Liver (tissue), 9 donors: ENCODE measurements around the gene ACMSD. TPM values are rescaled to one million over a fixed set of nuclear protein-coding genes. Genes with fewer than 3 reads are reported as not detected.

Experiments used
- DNase-seq: peaks from one replicate; pipeline ENCODE4 v3.0.0-alpha.2; 2017; ENCODE audit warnings: low spot score
- H3K27ac ChIP-seq, 2 donors: one replicate each; pipeline ENCODE4 v1.7.0; 2013; ENCODE audit warnings: inconsistent platforms in 2 of 2, low read length in 2 of 2, control low read depth in 1 of 2, low read depth in 1 of 2, mild to moderate bottlenecking in 1 of 2
- H3K27me3 ChIP-seq, 4 donors: one replicate each; pipeline versions ENCODE4 v1.6.1 to v1.7.0; 2013; ENCODE audit warnings: low read length in 3 of 4, inconsistent platforms in 1 of 4, mild to moderate bottlenecking in 1 of 4, moderate library complexity in 1 of 4; ENCODE audit not compliant: control insufficient read depth in 4 of 4, insufficient read depth in 4 of 4
- H3K36me3 ChIP-seq, 4 donors: one replicate each; pipeline versions ENCODE4 v1.6.1 to v1.7.0; 2013; ENCODE audit warnings: low read length in 3 of 4, mild to moderate bottlenecking in 3 of 4, low read depth in 1 of 4, moderate library complexity in 1 of 4; ENCODE audit not compliant: control insufficient read depth in 4 of 4, insufficient read depth in 3 of 4
- H3K4me1 ChIP-seq, 4 donors: one replicate each; pipeline versions ENCODE4 v1.6.1 to v1.7.0; 2013; ENCODE audit warnings: low read length in 3 of 4, mild to moderate bottlenecking in 3 of 4, moderate library complexity in 1 of 4; ENCODE audit not compliant: control insufficient read depth in 4 of 4, insufficient read depth in 4 of 4
- H3K4me3 ChIP-seq, 3 donors: one replicate each; pipeline versions ENCODE4 v1.6.1 to v1.7.0; 2013; ENCODE audit warnings: low read length in 3 of 3, control low read depth in 1 of 3, low read depth in 1 of 3, mild to moderate bottlenecking in 1 of 3
- H3K9ac ChIP-seq, 2 donors: one replicate each; pipeline ENCODE4 v1.7.0; 2013; ENCODE audit warnings: low read length in 2 of 2, mild to moderate bottlenecking in 2 of 2, moderate library complexity in 2 of 2, control low read depth in 1 of 2, low read depth in 1 of 2
- H3K9me3 ChIP-seq, 4 donors: one replicate each; pipeline versions ENCODE4 v1.6.1 to v1.7.0; 2013; ENCODE audit warnings: low read length in 3 of 4; ENCODE audit not compliant: control insufficient read depth in 4 of 4
- ATF3 ChIP-seq: IDR thresholded peaks from 2 replicates; pipeline ENCODE4 v1.6.1; 2016; ENCODE audit warnings: antibody characterized with exemption
- EGR1 ChIP-seq, 2 donors: IDR thresholded peaks; 2 replicates each; pipeline ENCODE4 v1.6.1; 2016 to 2018; ENCODE audit warnings: antibody characterized with exemption in 2 of 2, low read depth in 2 of 2
- FOXA1 ChIP-seq: IDR thresholded peaks from 2 replicates; pipeline ENCODE4 v1.6.1; 2016; ENCODE audit warnings: antibody characterized with exemption
- FOXA2 ChIP-seq: IDR thresholded peaks from 2 replicates; pipeline ENCODE4 v1.6.1; 2016; ENCODE audit warnings: antibody characterized with exemption
- GABPA ChIP-seq, 2 donors: IDR thresholded peaks in 1 of 2; conservative IDR thresholded peaks in 1 of 2; 2 replicates each; pipeline ENCODE4 v1.6.1; 2016; ENCODE audit warnings: antibody characterized with exemption in 2 of 2, mild to moderate bottlenecking in 1 of 2, moderate library complexity in 1 of 2
- HNF4G ChIP-seq: IDR thresholded peaks from 2 replicates; pipeline ENCODE4 v1.6.1; 2016; ENCODE audit warnings: antibody characterized with exemption
- JUND ChIP-seq, 2 donors: IDR thresholded peaks; 2 replicates each; pipeline ENCODE4 v1.6.1; 2016; ENCODE audit warnings: antibody characterized with exemption in 2 of 2
- MAX ChIP-seq: IDR thresholded peaks from 2 replicates; pipeline ENCODE4 v1.6.1; 2016; ENCODE audit warnings: antibody characterized with exemption
- RAD21 ChIP-seq, 2 donors: IDR thresholded peaks; 2 replicates each; pipeline ENCODE4 v1.6.1; 2016; ENCODE audit warnings: antibody characterized with exemption in 2 of 2, mild to moderate bottlenecking in 2 of 2
- REST ChIP-seq: IDR thresholded peaks from 2 replicates; pipeline ENCODE4 v1.6.1; 2016; ENCODE audit warnings: antibody characterized with exemption, mild to moderate bottlenecking
- RXRA ChIP-seq, 2 donors: IDR thresholded peaks; 2 replicates each; pipeline ENCODE4 v1.6.1; 2017 to 2018; ENCODE audit warnings: antibody characterized with exemption in 2 of 2, mild to moderate bottlenecking in 1 of 2
- SP1 ChIP-seq: IDR thresholded peaks from 2 replicates; pipeline ENCODE4 v1.6.1; 2018; ENCODE audit warnings: antibody characterized with exemption, mild to moderate bottlenecking
- YY1 ChIP-seq: IDR thresholded peaks from 2 replicates; pipeline ENCODE4 v1.6.1; 2016; ENCODE audit warnings: antibody characterized with exemption, mild to moderate bottlenecking
- ZBTB33 ChIP-seq: IDR thresholded peaks from 2 replicates; pipeline ENCODE4 v1.6.1; 2016; ENCODE audit warnings: antibody characterized with exemption
- WGBS: extraction: QIAGEN DNeasy Blood & Tissue Kit; methylation state at CpG from one replicate; pipeline ENCODE4 v1.1.7; 2013; 5-methylcytosine and 5-hydroxymethylcytosine counted together
- polyA plus RNA-seq, 2 donors: library from polyadenylated mRNA; stranded (reverse) in 1 of 2; unstranded in 1 of 2; fragments of 200-250 nt in 1 of 2; fragments of >200 nt in 1 of 2; fragmentation: Nextera tagmentation in 1 of 2; extraction: Ambion mirVana in 1 of 2; gene quantifications; one replicate each; pipeline versions ENCODE4 v1.2.1 to v1.2.3, GENCODE V29; 2013 to 2015
- total RNA-seq, 2 donors: library from RNA; depleted of rRNA; stranded (reverse); fragments of >200 nt; gene quantifications; one replicate each; pipeline ENCODE4 v1.2.3, GENCODE V29; 2014
- donor health status: healthy.
- donor health status: healthy.
- donor health status: healthy.
- donor health status: healthy.
- donor health status: healthy.

ACMSD gene
- total and polyA plus RNA-seq, 4 donors, result 11.9 to 91.4 (median 75.8) TPM

GRCh38 chr2:134815741-134816140 is 22.7 kb upstream of the ACMSD start:
- no peak overlapping the region for H3K9ac ChIP-seq
- 82% methylated on average over 1 of the region's 1 CpG for WGBS
- no peaks in the 10 kb centered on the region for H3K36me3 ChIP-seq
- no peak overlapping the region for H3K4me3 ChIP-seq
- H3K4me1 ChIP-seq, result no peaks in the 10 kb centered on the region
- no peaks in the 10 kb centered on the region for H3K27me3 ChIP-seq
- H3K9me3 ChIP-seq, result peaks cover 0 to 9% (median 2%) of the 10 kb centered on the region in 4 donors
- H3K27ac ChIP-seq, result no peak overlapping the region
- no peak for TF ChIP-seq ZBTB33
- DNase-seq, result no peak

- Histone ChIP-seq H3K9me3 (no peaks in the 10 kb centered on the region), H3K36me3 (no peaks in the 10 kb centered on the region), H3K9ac (no peak overlapping the region), H3K27me3 (no peaks in the 10 kb centered on the region), H3K27ac (no peak overlapping the region), H3K4me1 (peaks cover 0 to 7% (median 4%) of the 10 kb centered on the region in 4 donors), H3K4me3 (no peak overlapping the region)
- 88% methylated on average over 5 of the region's 5 CpGs for WGBS
- DNase-seq, result no peak
- no peak for TF ChIP-seq MAX
- no peak for TF ChIP-seq ZBTB33
- TF ChIP-seq RXRA (IDR thresholded peaks at IDR 0.05), result no peak
- TF ChIP-seq ATF3, result no peak
- TF ChIP-seq FOXA2, result no peak
- no peak for TF ChIP-seq EGR1 (IDR thresholded peaks at IDR 0.05; ENCODE audit: low read depth in 2 of 2)
- no peak for TF ChIP-seq RAD21 (IDR thresholded peaks at IDR 0.05)
These were observed 20.1 kb upstream of the ACMSD start for GRCh38 chr2:134818321-134818720.

GRCh38 chr2:134819334-134819733 is 19.1 kb upstream of the ACMSD start:
- Histone ChIP-seq H3K36me3 (no peaks in the 10 kb centered on the region), H3K27me3 (no peaks in the 10 kb centered on the region), H3K9ac (no peak overlapping the region), H3K4me3 (no peak overlapping the region), H3K4me1 (peaks cover 0 to 16% (median 13%) of the 10 kb centered on the region in 4 donors), H3K27ac (no peak overlapping the region), H3K9me3 (no peaks in the 10 kb centered on the region)
- DNase-seq, result no peak
- 97% methylated on average over 2 of the region's 2 CpGs for WGBS
- no peak for TF ChIP-seq FOXA2
- no peak for TF ChIP-seq RAD21 (IDR thresholded peaks at IDR 0.05)
- TF ChIP-seq HNF4G, result no peak
- TF ChIP-seq JUND (IDR thresholded peaks at IDR 0.05), result no peak
- no peak for TF ChIP-seq YY1
- no peak for TF ChIP-seq FOXA1
- no peak for TF ChIP-seq EGR1 (IDR thresholded peaks at IDR 0.05; ENCODE audit: low read depth in 2 of 2)
- TF ChIP-seq REST, result no peak
- TF ChIP-seq MAX, result no peak
- no peak for TF ChIP-seq SP1
- TF ChIP-seq GABPA (IDR thresholded peaks at IDR 0.05 in 1 of 2, conservative IDR thresholded peaks at IDR 0.05 in 1 of 2), result no peak
- no peak for TF ChIP-seq ATF3
- TF ChIP-seq ZBTB33, result no peak
